Superior temporal gyrus (tissue), 1 donor: ENCODE measurements around the gene TMEM219.

ENCODE experiments used
- DNase-seq: peaks from one replicate; pipeline ENCODE4 v3.0.0-alpha.2; 2016; ENCODE audit errors: extremely low spot score

Gene TMEM219

GRCh38 chr16:29995324-29995910 is 33.5 kb downstream of the TMEM219 start, which contains the start of gene HIRIP3:
Gene HIRIP3 (minus strand): TSS chr16:29995617. CDS start chr16:29995605, 12 bp downstream.
- peak; percentile 94 for DNase-seq

- DNase-seq: peak; percentile 99
Observed at GRCh38 chr16:29995911-29996765, 34.3 kb downstream of the TMEM219 start, which contains the start of gene INO80E. Gene INO80E (plus strand): TSS chr16:29996241. CDS start chr16:29996311, 70 bp downstream.

- no peak for DNase-seq
Observed at GRCh38 chr16:29996766-29997250, 34.9 kb downstream of the TMEM219 start.

- DNase-seq: no peak
Observed at GRCh38 chr16:29999605-30000004, 37.7 kb downstream of the TMEM219 start.

- no peak for DNase-seq
Observed at GRCh38 chr16:30000735-30001631, 39.1 kb downstream of the TMEM219 start.

- DNase-seq: no peak
Observed at GRCh38 chr16:30002614-30003346, 40.9 kb downstream of the TMEM219 start.

- DNase-seq: no peak
Observed at GRCh38 chr16:30003670-30004423, 42.0 kb downstream of the TMEM219 start.

- DNase-seq: no peak
Observed at GRCh38 chr16:30004424-30004776, 42.5 kb downstream of the TMEM219 start.

- DNase-seq: no peak
Observed at GRCh38 chr16:30004811-30005242, 42.9 kb downstream of the TMEM219 start.

- no peak for DNase-seq
Observed at GRCh38 chr16:30005341-30006094, 43.6 kb downstream of the TMEM219 start.

GRCh38 chr16:30006095-30006473 is 44.2 kb downstream of the TMEM219 start:
- no peak for DNase-seq

- DNase-seq: no peak
Observed at GRCh38 chr16:30006659-30007377, 44.9 kb downstream of the TMEM219 start.

- DNase-seq: no peak
Observed at GRCh38 chr16:30007378-30007895, 45.6 kb downstream of the TMEM219 start.

- DNase-seq: no peak
Observed at GRCh38 chr16:30009085-30009862, 47.4 kb downstream of the TMEM219 start.

GRCh38 chr16:30009990-30010843 is 48.3 kb downstream of the TMEM219 start:
- no peak for DNase-seq

GRCh38 chr16:30010844-30011713 is 49.2 kb downstream of the TMEM219 start, which contains the start of gene DOC2A:
Gene DOC2A (minus strand): TSS chr16:30011027. CDS start chr16:30010222, 805 bp downstream.
- DNase-seq: no peak
